Neural cell (in vitro differentiated cells): ENCODE data around the gene INAVA. TPM values are rescaled to one million over a fixed set of nuclear protein-coding genes. Genes with fewer than 3 reads are reported as not detected.

ENCODE experiments used
- polyA plus RNA-seq: library from polyadenylated mRNA; depleted of rRNA; stranded (reverse); fragments of >200 nt; gene quantifications from 2 replicates; pipeline ENCODE4 v1.2.3, GENCODE V29; 2014
- small RNA-seq, 3 experiments: library from RNA; depleted of rRNA; stranded (forward); fragments of <200 nt; gene quantifications; one replicate each; pipeline ENCODE3, GENCODE V24; 2012

Gene INAVA
- polyA plus RNA-seq, 1 donor from 2014 or later = 1.3 TPM

Small RNA genes lying within 50 kb of the gene (small RNA-seq; reads per million reads assigned to genes)
- gene RNU6-704P = 0 reads per million in 3 experiments

Other genes starting within 250 kb of the INAVA start
- 21.0 and 24.5 TPM in 2 replicates for gene DDX59, start 225.0 kb upstream of the INAVA start, polyA plus RNA-seq
- gene CAMSAP2, start 156.0 kb upstream of the INAVA start, polyA plus RNA-seq = 49.2 and 52.7 TPM in 2 replicates
- not detected in 2 replicates for gene GPR25, start 21.9 kb upstream of the INAVA start, polyA plus RNA-seq
- gene KIF21B, start 128.8 kb downstream of the INAVA start, polyA plus RNA-seq = 53.7 and 73.7 TPM in 2 replicates
- 0.05 and 0.14 TPM in 2 replicates for gene CACNA1S, start 217.5 kb downstream of the INAVA start, polyA plus RNA-seq
- 0.20 TPM in 1 of 2 replicates, not detected in the other for gene ASCL5, start 232.3 kb downstream of the INAVA start, polyA plus RNA-seq